WTC11 (cell line): ENCODE results near the gene BICRA. TPM values are rescaled to one million over a fixed set of nuclear protein-coding genes. Genes with fewer than 3 reads are reported as not detected.

Source experiments
- ATAC-seq: fragments of 200-7000 bp; cut with Tn5 transposase; 2 replicates; pipeline ENCODE4 v1.10.0; 2021; ENCODE audit warnings: mild to moderate bottlenecking, moderate library complexity
- CTCF ChIA-PET: fragments of 300-600 bp; sonication (Branson Sonifier 250); formaldehyde crosslinking; loops from one replicate; lab custom pipeline; 2021; ENCODE audit warnings: antibody characterized with exemption; lab: Charles Lee
- POLR2A ChIA-PET: fragments of 350-600 bp; sonication (Branson Sonifier 250); formaldehyde crosslinking; loops from one replicate; lab custom pipeline; 2021; ENCODE audit warnings: antibody characterized with exemption; lab: Charles Lee
- DNase-seq: peaks from one replicate; pipeline ENCODE4 v3.0.0; 2021; ENCODE audit warnings: low spot score
- H3K27ac Mint-ChIP-seq: 2 replicates; pipeline ENCODE4 v1.8.0; 2021; ENCODE audit warnings: mixed read lengths
- H3K27me3 Mint-ChIP-seq: 2 replicates; pipeline ENCODE4 v1.8.0; 2021; ENCODE audit warnings: low read depth, mild to moderate bottlenecking, moderate library complexity, mixed read lengths
- H3K36me3 Mint-ChIP-seq: 2 replicates; pipeline ENCODE4 v1.8.0; 2021; ENCODE audit warnings: mixed read lengths
- H3K4me1 Mint-ChIP-seq: 2 replicates; pipeline ENCODE4 v1.8.0; 2022; ENCODE audit warnings: mixed read lengths
- H3K4me3 Mint-ChIP-seq: 2 replicates; pipeline ENCODE4 v1.8.0; 2021; ENCODE audit warnings: mild to moderate bottlenecking, moderate library complexity, mixed read lengths
- H3K9me3 Mint-ChIP-seq: 2 replicates; pipeline ENCODE4 v1.8.0; 2021; ENCODE audit warnings: mixed read lengths
- AR ChIP-seq: fragments of 250-450 bp; sonication (Bioruptor Pico); IDR thresholded peaks from 2 replicates; pipeline ENCODE4 v1.9.0; 2021; ENCODE audit warnings: mild to moderate bottlenecking
- CDX4 ChIP-seq: fragments of 250-450 bp; sonication (Bioruptor Pico); IDR thresholded peaks from 2 replicates; pipeline ENCODE4 v1.9.0; 2021; ENCODE audit warnings: moderate library complexity, mild to moderate bottlenecking, inconsistent platforms, borderline replicate concordance
- CTCF ChIP-seq: fragments of 200-600 bp; IDR thresholded peaks from 2 replicates; pipeline ENCODE4 v1.8.0; 2022; ENCODE audit warnings: antibody characterized with exemption
- E2F4 ChIP-seq: sonication (generic); formaldehyde crosslinking; IDR thresholded peaks from 2 replicates; pipeline ENCODE4 v1.8.1; 2022; ENCODE audit warnings: low read depth, mild to moderate bottlenecking, moderate library complexity, missing genetic modification reagents, borderline replicate concordance
- ETV6 ChIP-seq: sonication (generic); formaldehyde crosslinking; IDR thresholded peaks from 2 replicates; pipeline ENCODE4 v1.8.1; 2022; ENCODE audit warnings: mild to moderate bottlenecking, missing genetic modification reagents
- FOXK1 ChIP-seq: sonication (generic); formaldehyde crosslinking; IDR thresholded peaks from 2 replicates; pipeline ENCODE4 v1.8.0; 2022; ENCODE audit warnings: mild to moderate bottlenecking, moderate library complexity, missing genetic modification reagents
- IRF2 ChIP-seq: sonication (generic); formaldehyde crosslinking; IDR thresholded peaks from 2 replicates; pipeline ENCODE4 v1.8.0; 2022; ENCODE audit warnings: low read depth, missing genetic modification reagents, borderline replicate concordance
- MXD4 ChIP-seq: fragments of 250-450 bp; sonication (Bioruptor Pico); IDR thresholded peaks from 2 replicates; pipeline ENCODE4 v1.8.0; 2021; ENCODE audit warnings: mild to moderate bottlenecking, moderate library complexity, borderline replicate concordance
- NFATC4 ChIP-seq: fragments of 250-450 bp; sonication (Bioruptor Pico); IDR thresholded peaks from 2 replicates; pipeline ENCODE4 v1.9.0; 2021; ENCODE audit warnings: mild to moderate bottlenecking
- NFE2L1 ChIP-seq: sonication (generic); formaldehyde crosslinking; IDR thresholded peaks from 2 replicates; pipeline ENCODE4 v1.8.1; 2023; ENCODE audit warnings: missing genetic modification reagents
- NFYB ChIP-seq: sonication (generic); formaldehyde crosslinking; conservative IDR thresholded peaks from 2 replicates; pipeline ENCODE4 v1.8.0; 2022; ENCODE audit warnings: low read depth, missing genetic modification reagents
- NR1H2 ChIP-seq: sonication (generic); formaldehyde crosslinking; IDR thresholded peaks from 2 replicates; pipeline ENCODE4 v1.9.0; 2021; ENCODE audit warnings: mild to moderate bottlenecking, moderate library complexity, missing genetic modification reagents
- OVOL2 ChIP-seq: fragments of 250-450 bp; sonication (Bioruptor Pico); IDR thresholded peaks from 2 replicates; pipeline ENCODE4 v1.9.0; 2021; ENCODE audit warnings: mild to moderate bottlenecking, borderline replicate concordance
- PRDM15 ChIP-seq: sonication (generic); formaldehyde crosslinking; IDR thresholded peaks from 2 replicates; pipeline ENCODE4 v1.8.0; 2022; ENCODE audit warnings: missing genetic modification reagents
- PRRX2 ChIP-seq: fragments of 250-450 bp; sonication (Bioruptor Pico); IDR thresholded peaks from 2 replicates; pipeline ENCODE4 v1.8.0; 2021; ENCODE audit warnings: mild to moderate bottlenecking
- SMAD3 ChIP-seq: sonication (generic); formaldehyde crosslinking; IDR thresholded peaks from 2 replicates; pipeline ENCODE4 v1.8.0; 2022; ENCODE audit warnings: missing genetic modification reagents, mild to moderate bottlenecking, borderline replicate concordance
- SOX15 ChIP-seq: fragments of 250-450 bp; sonication (Bioruptor Pico); IDR thresholded peaks from 2 replicates; pipeline ENCODE4 v1.9.0; 2021; ENCODE audit warnings: mild to moderate bottlenecking
- TEAD4 ChIP-seq: sonication (generic); formaldehyde crosslinking; IDR thresholded peaks from 2 replicates; pipeline ENCODE4 v1.8.0; 2022; ENCODE audit warnings: mild to moderate bottlenecking, missing genetic modification reagents
- ZBTB21 ChIP-seq: sonication (generic); formaldehyde crosslinking; IDR thresholded peaks from 2 replicates; pipeline ENCODE4 v1.8.1; 2023; ENCODE audit warnings: mild to moderate bottlenecking, missing genetic modification reagents, borderline replicate concordance
- ZMAT4 ChIP-seq: fragments of 250-450 bp; sonication (Bioruptor Pico); IDR thresholded peaks from 2 replicates; pipeline ENCODE4 v1.9.0; 2021; ENCODE audit warnings: mild to moderate bottlenecking
- ZNF263 ChIP-seq: sonication (generic); formaldehyde crosslinking; IDR thresholded peaks from 2 replicates; pipeline ENCODE4 v1.8.1; 2022; ENCODE audit warnings: low read depth, mild to moderate bottlenecking, moderate library complexity, missing genetic modification reagents
- ZNF281 ChIP-seq: sonication (generic); formaldehyde crosslinking; IDR thresholded peaks from 2 replicates; pipeline ENCODE4 v1.8.0; 2023; ENCODE audit warnings: mild to moderate bottlenecking, missing genetic modification reagents
- total RNA-seq: library from RNA; stranded (reverse); gene quantifications from 3 replicates; pipeline ENCODE4 v1.2.3, GENCODE V29; 2021

BICRA gene
- total RNA-seq, 1 experiment from 2014 or later, result 30.3 TPM

- no peak for TF ChIP-seq ZNF263
- TF ChIP-seq CDX4 (CRISPR knock-in tag), result no peak
- no peak for TF ChIP-seq PRRX2 (CRISPR knock-in tag)
- TF ChIP-seq ETV6 (CRISPR knock-in tag), result no peak
- TF ChIP-seq SMAD3, result no peak
- no peak for TF ChIP-seq ZBTB21 (CRISPR knock-in tag)
- no peak for TF ChIP-seq TEAD4
- TF ChIP-seq MXD4 (CRISPR knock-in tag), result no peak
- no peak for TF ChIP-seq ZMAT4 (CRISPR knock-in tag)
- no peak for TF ChIP-seq AR (CRISPR knock-in tag)
- TF ChIP-seq E2F4, result no peak
- DNase-seq, result no peak
- H3K27me3 Mint-ChIP-seq, result peaks cover 10% of the 10 kb centered on the region
- H3K9me3 Mint-ChIP-seq, result peaks cover 14% of the 10 kb centered on the region
- H3K27ac Mint-ChIP-seq, result no peak overlapping the region
- CTCF ChIA-PET, result interaction anchor here (0.5 to 1.3 kb wide), 2 partner anchors 72 to 112 kb away, joined by 3 read pairs; partner anchors contain the start of gene NAPA
- ATAC-seq, result no peak
- peaks cover 7% of the 10 kb centered on the region for H3K4me1 Mint-ChIP-seq
- H3K36me3 Mint-ChIP-seq, result peaks cover 8% of the 10 kb centered on the region; the same call in 1 of the 2 replicates
- H3K4me3 Mint-ChIP-seq, result no peak overlapping the region
- POLR2A ChIA-PET, result no interaction called here
Measured at GRCh38 chr19:47587295-47587694, 21.6 kb upstream of the BICRA start.

- no peak overlapping the region for H3K4me3 Mint-ChIP-seq
- DNase-seq (no peak), ATAC-seq (no peak)
- peaks cover 14% of the 10 kb centered on the region for H3K9me3 Mint-ChIP-seq
- H3K27ac Mint-ChIP-seq, result 0 out of 2 replicates have a peak overlapping the region, but pooled peaks have one; percentile 50
- H3K36me3 Mint-ChIP-seq, result peaks cover 8% of the 10 kb centered on the region; the same call in 1 of the 2 replicates
- ChIA-PET CTCF (no interaction called here), POLR2A (no interaction called here)
- H3K4me1 Mint-ChIP-seq, result no peaks in the 10 kb centered on the region
- peaks cover 7% of the 10 kb centered on the region for H3K27me3 Mint-ChIP-seq
- TF ChIP-seq NR1H2 (CRISPR knock-in tag) (no peak), NFE2L1 (CRISPR knock-in tag) (no peak), FOXK1 (CRISPR knock-in tag) (no peak), ZNF281 (no peak), IRF2 (CRISPR knock-in tag) (no peak), SOX15 (CRISPR knock-in tag) (no peak), NFYB (CRISPR knock-in tag) (no peak), CTCF (no peak), OVOL2 (CRISPR knock-in tag) (no peak), NFATC4 (CRISPR knock-in tag) (no peak), PRDM15 (CRISPR knock-in tag) (no peak)
Measured at GRCh38 chr19:47589824-47590223, 19.1 kb upstream of the BICRA start.
